Measurements from ENCODE around the gene VPREB3. TPM values are rescaled to one million over a fixed set of nuclear protein-coding genes. Genes with fewer than 3 reads are reported as not detected.

VPREB3 gene
- total and polyA plus RNA-seq, 4 donors = 0.39 to 1.4 TPM; not detected in 2

DNA sequence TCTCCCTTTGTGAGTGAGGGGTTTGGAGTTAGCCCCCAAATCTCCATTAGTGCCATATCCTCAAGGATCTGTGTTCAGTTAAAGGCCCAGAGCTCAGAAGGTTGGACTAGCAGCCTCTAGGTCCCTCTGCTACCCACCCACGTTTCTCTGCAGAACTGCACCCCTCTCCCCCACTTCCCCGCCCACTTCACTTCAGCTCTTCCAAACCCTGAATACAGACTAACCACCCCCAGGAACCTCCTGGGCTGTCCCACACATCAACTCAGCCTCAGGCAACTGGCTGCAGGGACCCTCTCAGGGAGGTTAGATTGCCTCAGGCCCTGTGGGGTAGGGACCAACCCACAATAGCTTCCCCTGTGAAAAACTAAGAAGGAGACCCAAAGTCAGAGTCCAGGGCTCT, 840 bp downstream of the VPREB3 start:
- H3K27ac ChIP-seq (ENCODE audit: low read depth in 1 of 2, low read length in 1 of 2) = no peak overlapping the region
- ATAC-seq (ENCODE audit: insufficient read depth, low FRiP score) (no peak), DNase-seq (no peak)
- no peaks in the 10 kb centered on the region for H3K36me3 ChIP-seq (ENCODE audit: control insufficient read depth in 4 of 4, insufficient read depth in 4 of 4, low read length in 4 of 4)
- no peaks in the 10 kb centered on the region for H3K9me3 ChIP-seq (ENCODE audit: control insufficient read depth in 4 of 4, insufficient read depth in 3 of 4, low read length in 3 of 4)
- WGBS, 2 donors = 68 to 77% methylated on average over 2 of the region's 2 CpGs
- TF ChIP-seq, protein P1, sequence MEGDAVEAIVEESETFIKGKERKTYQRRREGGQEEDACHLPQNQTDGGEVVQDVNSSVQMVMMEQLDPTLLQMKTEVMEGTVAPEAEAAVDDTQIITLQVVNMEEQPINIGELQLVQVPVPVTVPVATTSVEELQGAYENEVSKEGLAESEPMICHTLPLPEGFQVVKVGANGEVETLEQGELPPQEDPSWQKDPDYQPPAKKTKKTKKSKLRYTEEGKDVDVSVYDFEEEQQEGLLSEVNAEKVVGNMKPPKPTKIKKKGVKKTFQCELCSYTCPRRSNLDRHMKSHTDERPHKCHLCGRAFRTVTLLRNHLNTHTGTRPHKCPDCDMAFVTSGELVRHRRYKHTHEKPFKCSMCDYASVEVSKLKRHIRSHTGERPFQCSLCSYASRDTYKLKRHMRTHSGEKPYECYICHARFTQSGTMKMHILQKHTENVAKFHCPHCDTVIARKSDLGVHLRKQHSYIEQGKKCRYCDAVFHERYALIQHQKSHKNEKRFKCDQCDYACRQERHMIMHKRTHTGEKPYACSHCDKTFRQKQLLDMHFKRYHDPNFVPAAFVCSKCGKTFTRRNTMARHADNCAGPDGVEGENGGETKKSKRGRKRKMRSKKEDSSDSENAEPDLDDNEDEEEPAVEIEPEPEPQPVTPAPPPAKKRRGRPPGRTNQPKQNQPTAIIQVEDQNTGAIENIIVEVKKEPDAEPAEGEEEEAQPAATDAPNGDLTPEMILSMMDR (IDR thresholded peaks at IDR 0.05; ENCODE audit: control extremely low read depth, extremely low read depth) = no peak
- no peaks in the 10 kb centered on the region for H3K27me3 ChIP-seq (ENCODE audit: control insufficient read depth in 3 of 3, insufficient read depth in 3 of 3, low read length in 2 of 3)
- H3K9ac ChIP-seq (ENCODE audit: insufficient read depth in 1 of 2, low read length in 2 of 2) = no peak overlapping the region
- peaks cover 0 to 16% (median 4%) of the 10 kb centered on the region in 5 donors for H3K4me1 ChIP-seq (ENCODE audit: control insufficient read depth in 5 of 5, insufficient read depth in 5 of 5, low read length in 5 of 5)
- no peak overlapping the region for H3K4me3 ChIP-seq

DNA sequence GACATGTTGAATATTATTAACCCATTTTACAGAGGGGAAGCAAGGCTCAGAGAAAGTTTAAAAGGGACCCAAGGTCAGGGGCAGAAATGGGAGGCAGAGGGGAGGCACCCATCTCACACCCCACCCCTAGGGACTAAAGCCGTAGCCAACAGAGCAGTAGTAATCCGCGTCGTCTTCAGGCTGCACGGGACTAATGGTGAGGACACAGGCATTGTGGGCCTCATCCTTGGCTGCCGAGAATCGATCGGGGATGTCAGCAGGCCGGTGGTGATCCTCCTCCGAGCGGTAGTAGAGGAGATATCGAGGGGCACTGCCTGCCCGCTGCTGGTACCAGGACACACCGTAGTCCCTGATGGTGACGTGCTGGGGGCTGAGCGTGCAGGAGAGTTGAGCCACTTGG, 1.5 kb downstream of the VPREB3 start:
- ATAC-seq (ENCODE audit: insufficient read depth, low FRiP score) = no peak
- Histone ChIP-seq H3K4me1 (ENCODE audit: control insufficient read depth in 5 of 5, insufficient read depth in 5 of 5, low read length in 5 of 5) (peaks cover 0 to 16% (median 4%) of the 10 kb centered on the region in 5 donors), H3K27me3 (ENCODE audit: control insufficient read depth in 3 of 3, insufficient read depth in 3 of 3, low read length in 2 of 3) (no peaks in the 10 kb centered on the region), H3K9ac (ENCODE audit: insufficient read depth in 1 of 2, low read length in 2 of 2) (no peak overlapping the region), H3K36me3 (ENCODE audit: control insufficient read depth in 4 of 4, insufficient read depth in 4 of 4, low read length in 4 of 4) (no peaks in the 10 kb centered on the region), H3K9me3 (ENCODE audit: control insufficient read depth in 4 of 4, insufficient read depth in 3 of 4, low read length in 3 of 4) (no peaks in the 10 kb centered on the region), H3K27ac (ENCODE audit: low read depth in 1 of 2, low read length in 1 of 2) (no peak overlapping the region), H3K4me3 (no peak overlapping the region)
- WGBS, 2 donors = 95 to 96% methylated on average over 16 of the region's 16 CpGs
- TF ChIP-seq, protein P1 (IDR thresholded peaks at IDR 0.05; ENCODE audit: control extremely low read depth, extremely low read depth) = no peak
- DNase-seq = no peak

GRCh38 chr22:23752090-23752691, 2.0 kb downstream of the VPREB3 start:
- DNase-seq (no peak), ATAC-seq (ENCODE audit: insufficient read depth, low FRiP score) (no peak)
- Histone ChIP-seq H3K27ac (ENCODE audit: low read depth in 1 of 2, low read length in 1 of 2) (no peak overlapping the region), H3K4me3 (no peak overlapping the region), H3K4me1 (ENCODE audit: control insufficient read depth in 5 of 5, insufficient read depth in 5 of 5, low read length in 5 of 5) (peaks cover 0 to 16% (median 4%) of the 10 kb centered on the region in 5 donors), H3K36me3 (ENCODE audit: control insufficient read depth in 4 of 4, insufficient read depth in 4 of 4, low read length in 4 of 4) (no peaks in the 10 kb centered on the region), H3K9ac (ENCODE audit: insufficient read depth in 1 of 2, low read length in 2 of 2) (no peak overlapping the region), H3K9me3 (ENCODE audit: control insufficient read depth in 4 of 4, insufficient read depth in 3 of 4, low read length in 3 of 4) (no peaks in the 10 kb centered on the region), H3K27me3 (ENCODE audit: control insufficient read depth in 3 of 3, insufficient read depth in 3 of 3, low read length in 2 of 3) (no peaks in the 10 kb centered on the region)
- TF ChIP-seq, protein P1 (IDR thresholded peaks at IDR 0.05; ENCODE audit: control extremely low read depth, extremely low read depth) = no peak
- 55 to 82% methylated on average over 9 of the region's 9 CpGs for WGBS, 2 donors
